Activated CD8-positive, alpha-beta memory T cell treated with anti-CD3 and anti-CD28 coated beads, Interleukin-2, amount 10 ng/mL, durations not matched to agents 7 days and 5 days (primary cell): ENCODE results near the gene KMT5B. TPM values are rescaled to one million over a fixed set of nuclear protein-coding genes. Genes with fewer than 3 reads are reported as not detected.

Experiments used
- ATAC-seq: fragments of 150-1000 bp; cut with Tn5 transposase; one replicate; pipeline ENCODE4 v1.10.0; 2021; ENCODE audit warnings: moderate library complexity
- CTCF ChIA-PET: fragments of 350-600 bp; sonication (Branson Sonifier 250); formaldehyde crosslinking; loops from one replicate; lab custom pipeline; 2021; ENCODE audit warnings: antibody characterized with exemption; lab: Charles Lee
- DNase-seq: peaks from one replicate; pipeline ENCODE4 v3.0.0-alpha.2; 2020
- H3K27ac Mint-ChIP-seq: one replicate; pipeline ENCODE4 v1.8.0; 2021; ENCODE audit warnings: mild to moderate bottlenecking, mixed read lengths
- H3K27me3 Mint-ChIP-seq: one replicate; pipeline ENCODE4 v1.8.0; 2021; ENCODE audit warnings: mixed read lengths
- H3K36me3 Mint-ChIP-seq: one replicate; pipeline ENCODE4 v1.8.0; 2021; ENCODE audit warnings: mild to moderate bottlenecking, mixed read lengths
- H3K4me1 Mint-ChIP-seq: one replicate; pipeline ENCODE4 v1.8.0; 2021; ENCODE audit warnings: mixed read lengths
- H3K4me3 Mint-ChIP-seq: one replicate; pipeline ENCODE4 v1.8.0; 2021; ENCODE audit warnings: mild to moderate bottlenecking, moderate library complexity, mixed read lengths
- H3K9me3 Mint-ChIP-seq: one replicate; pipeline ENCODE4 v1.8.0; 2022; ENCODE audit warnings: low read depth, mixed read lengths
- total RNA-seq, 2 experiments: library from RNA; stranded (reverse); gene quantifications; one replicate each; pipeline ENCODE4 v1.2.3, GENCODE V29; 2021

Gene KMT5B
- total RNA-seq, 2 experiments from 2014 or later: 15.1 to 20.3 TPM

DNA sequence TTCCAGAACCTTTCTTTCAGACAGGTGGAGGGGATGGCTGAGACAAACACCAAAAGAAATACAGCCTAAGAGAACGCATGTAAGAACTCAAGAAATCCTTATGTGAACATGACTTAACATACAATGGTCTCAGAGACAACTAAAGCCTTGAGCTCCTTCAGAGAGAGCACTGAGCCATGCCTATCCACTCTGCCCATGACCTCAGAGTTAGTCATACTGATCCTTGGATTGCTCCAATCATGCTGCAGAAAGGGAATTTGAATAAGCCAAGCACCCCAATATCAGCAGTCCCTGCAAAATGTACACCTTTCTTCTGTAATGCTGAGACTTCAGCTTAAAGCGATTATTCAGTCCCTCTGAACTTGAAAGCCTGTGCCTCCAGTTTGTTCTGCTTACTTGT lies 48.7 kb downstream of the KMT5B start:
- ATAC-seq (no peak), DNase-seq (no peak)
- Mint-ChIP-seq H3K9me3 (no peaks in the 10 kb centered on the region), H3K36me3 (peaks cover 7% of the 10 kb centered on the region), H3K27ac (no peak overlapping the region), H3K4me1 (no peaks in the 10 kb centered on the region), H3K27me3 (no peaks in the 10 kb centered on the region), H3K4me3 (no peak overlapping the region)
- CTCF ChIA-PET: no interaction called here

- no peaks in the 10 kb centered on the region for H3K9me3 Mint-ChIP-seq
- H3K36me3 Mint-ChIP-seq: peaks cover 5% of the 10 kb centered on the region
- H3K27me3 Mint-ChIP-seq: no peaks in the 10 kb centered on the region
- CTCF ChIA-PET: interaction anchor here (1.0 kb wide), 1 partner anchor 133 kb away, joined by 3 read pairs; no protein-coding TSS in a partner anchor
- H3K4me3 Mint-ChIP-seq: no peak overlapping the region
- H3K27ac Mint-ChIP-seq: no peak overlapping the region
- no peak for ATAC-seq
- no peaks in the 10 kb centered on the region for H3K4me1 Mint-ChIP-seq
- DNase-seq: no peak
Observed at GRCh38 chr11:68163691-68164090, 49.4 kb downstream of the KMT5B start.

DNA sequence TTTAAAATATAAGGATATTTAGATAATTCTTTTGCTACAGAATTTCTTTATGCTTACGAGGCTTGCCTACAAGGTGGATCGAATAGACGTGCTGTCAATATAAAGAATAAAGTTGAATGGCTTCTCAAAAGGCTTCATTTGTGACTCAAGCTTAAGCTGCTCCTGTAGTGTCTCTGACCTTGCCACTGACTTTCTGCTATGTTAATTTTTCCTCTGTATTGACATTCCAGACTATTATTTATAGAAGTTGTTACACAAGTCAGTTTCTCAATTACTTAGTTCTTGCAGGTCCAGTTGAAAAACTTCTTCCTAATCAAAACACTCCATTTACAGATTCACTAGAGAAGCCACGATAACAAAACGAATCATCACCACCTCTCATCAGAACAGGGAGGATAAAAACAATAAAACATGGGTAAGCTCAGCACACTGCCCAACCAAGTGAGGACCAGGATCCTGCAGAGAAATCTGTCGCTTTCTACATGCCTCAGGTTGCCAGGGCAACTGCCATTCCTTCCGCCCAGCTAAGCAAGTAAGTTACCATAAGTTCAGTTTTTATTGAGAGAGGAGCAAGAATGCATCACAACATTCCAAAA lies 52.9 kb downstream of the KMT5B start:
- H3K27ac Mint-ChIP-seq: no peak overlapping the region
- DNase-seq: no peak
- CTCF ChIA-PET: no interaction called here
- no peaks in the 10 kb centered on the region for H3K9me3 Mint-ChIP-seq
- no peak overlapping the region for H3K4me3 Mint-ChIP-seq
- no peaks in the 10 kb centered on the region for H3K36me3 Mint-ChIP-seq
- no peak for ATAC-seq
- no peaks in the 10 kb centered on the region for H3K27me3 Mint-ChIP-seq
- H3K4me1 Mint-ChIP-seq: no peaks in the 10 kb centered on the region

DNA sequence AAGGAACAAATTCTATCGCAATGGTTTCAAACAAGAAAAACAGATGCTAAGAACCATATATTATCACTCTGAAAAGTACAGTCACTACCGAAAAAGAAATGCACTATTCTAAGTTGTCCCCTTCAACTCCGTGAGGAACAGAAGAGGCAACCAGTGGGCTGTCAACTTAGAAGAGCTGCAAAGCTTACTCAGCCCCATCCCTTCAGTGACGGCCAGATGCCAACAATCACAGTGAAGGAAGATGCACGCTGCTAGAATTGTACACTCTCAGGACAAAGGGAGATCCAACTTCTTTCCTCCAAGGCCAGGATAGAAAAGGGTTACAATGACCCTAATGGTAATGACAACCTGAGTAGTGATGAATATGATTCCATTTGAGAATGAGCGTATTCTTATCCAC lies 53.4 kb downstream of the KMT5B start:
- DNase-seq: no peak
- ATAC-seq: no peak
- H3K36me3 Mint-ChIP-seq: no peaks in the 10 kb centered on the region
- CTCF ChIA-PET: no interaction called here
- no peak overlapping the region for H3K4me3 Mint-ChIP-seq
- H3K9me3 Mint-ChIP-seq: no peaks in the 10 kb centered on the region
- H3K27me3 Mint-ChIP-seq: no peaks in the 10 kb centered on the region
- no peaks in the 10 kb centered on the region for H3K4me1 Mint-ChIP-seq
- H3K27ac Mint-ChIP-seq: no peak overlapping the region

GRCh38 chr11:68159161-68159560 lies 53.9 kb downstream of the KMT5B start:
- H3K4me1 Mint-ChIP-seq: no peaks in the 10 kb centered on the region
- H3K27me3 Mint-ChIP-seq: no peaks in the 10 kb centered on the region
- H3K36me3 Mint-ChIP-seq: no peaks in the 10 kb centered on the region
- ATAC-seq: no peak
- H3K27ac Mint-ChIP-seq: no peak overlapping the region
- CTCF ChIA-PET: no interaction called here
- no peak overlapping the region for H3K4me3 Mint-ChIP-seq
- no peaks in the 10 kb centered on the region for H3K9me3 Mint-ChIP-seq
- no peak for DNase-seq

- H3K27me3 Mint-ChIP-seq: no peaks in the 10 kb centered on the region
- no peaks in the 10 kb centered on the region for H3K4me1 Mint-ChIP-seq
- H3K36me3 Mint-ChIP-seq: no peaks in the 10 kb centered on the region
- H3K4me3 Mint-ChIP-seq: no peak overlapping the region
- no peak overlapping the region for H3K27ac Mint-ChIP-seq
- ATAC-seq (no peak), DNase-seq (no peak)
- CTCF ChIA-PET: no interaction called here
- no peaks in the 10 kb centered on the region for H3K9me3 Mint-ChIP-seq
Observed at GRCh38 chr11:68158580-68158979, 54.5 kb downstream of the KMT5B start.

GRCh38 chr11:68153742-68154141 lies 59.4 kb downstream of the KMT5B start:
- CTCF ChIA-PET: interaction anchor here (0.9 kb wide), 1 partner anchor 21 kb away, joined by 3 read pairs; no protein-coding TSS in a partner anchor
- ATAC-seq: no peak
- DNase-seq: no peak
- Mint-ChIP-seq H3K4me1 (no peaks in the 10 kb centered on the region), H3K27me3 (no peaks in the 10 kb centered on the region), H3K27ac (no peak overlapping the region), H3K9me3 (no peaks in the 10 kb centered on the region), H3K4me3 (no peak overlapping the region), H3K36me3 (no peaks in the 10 kb centered on the region)

DNA sequence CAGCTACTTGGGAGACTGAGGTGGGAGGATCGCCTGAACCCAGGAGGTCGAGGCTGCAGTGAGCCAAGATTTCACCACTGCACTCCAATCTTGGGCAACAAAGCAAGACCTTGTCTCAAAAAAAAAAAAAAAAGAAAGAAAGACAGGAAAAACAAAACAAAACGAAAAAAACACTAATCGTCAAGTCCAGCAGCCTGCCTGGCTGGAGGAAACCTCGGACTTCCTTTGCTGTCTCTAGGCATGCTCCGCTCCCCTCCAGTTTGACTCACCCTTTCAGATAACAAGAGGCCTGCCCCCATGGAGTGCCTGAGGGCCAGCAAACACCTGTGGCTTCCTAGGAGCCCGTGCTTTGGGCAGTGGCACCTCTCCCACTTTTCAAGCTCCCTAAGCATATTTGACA lies 63.1 kb downstream of the KMT5B start:
- no peaks in the 10 kb centered on the region for H3K27me3 Mint-ChIP-seq
- CTCF ChIA-PET: interaction anchor here (0.7 kb wide), 1 partner anchor 48 kb away, joined by 3 read pairs; no protein-coding TSS in a partner anchor
- no peaks in the 10 kb centered on the region for H3K4me1 Mint-ChIP-seq
- ATAC-seq (no peak), DNase-seq (no peak)
- H3K9me3 Mint-ChIP-seq: no peaks in the 10 kb centered on the region
- no peaks in the 10 kb centered on the region for H3K36me3 Mint-ChIP-seq
- no peak overlapping the region for H3K4me3 Mint-ChIP-seq
- no peak overlapping the region for H3K27ac Mint-ChIP-seq

DNA sequence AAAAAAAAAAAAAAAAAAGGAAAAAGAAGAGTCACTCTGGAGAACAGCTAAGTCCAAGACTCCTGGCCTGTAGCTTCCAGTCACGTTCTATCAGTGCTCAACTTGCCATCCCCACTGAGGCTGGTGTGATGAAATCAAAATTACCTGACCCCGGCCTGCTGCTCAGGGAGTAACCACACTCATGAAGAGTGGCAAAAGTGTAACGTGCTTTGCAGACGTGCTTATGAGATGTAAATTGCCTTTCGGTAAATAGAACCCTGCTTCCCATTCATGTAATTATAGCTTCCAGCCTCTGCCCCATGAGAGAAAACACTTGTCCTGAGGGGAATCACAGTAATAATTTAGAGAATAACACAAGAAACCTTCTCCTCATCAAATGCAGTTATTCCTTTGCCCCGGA lies 63.7 kb downstream of the KMT5B start:
- H3K9me3 Mint-ChIP-seq: no peaks in the 10 kb centered on the region
- no peaks in the 10 kb centered on the region for H3K27me3 Mint-ChIP-seq
- no peak overlapping the region for H3K27ac Mint-ChIP-seq
- CTCF ChIA-PET: no interaction called here
- DNase-seq: no peak
- H3K4me3 Mint-ChIP-seq: no peak overlapping the region
- ATAC-seq: no peak
- peaks cover 4% of the 10 kb centered on the region for H3K4me1 Mint-ChIP-seq
- H3K36me3 Mint-ChIP-seq: no peaks in the 10 kb centered on the region

DNA sequence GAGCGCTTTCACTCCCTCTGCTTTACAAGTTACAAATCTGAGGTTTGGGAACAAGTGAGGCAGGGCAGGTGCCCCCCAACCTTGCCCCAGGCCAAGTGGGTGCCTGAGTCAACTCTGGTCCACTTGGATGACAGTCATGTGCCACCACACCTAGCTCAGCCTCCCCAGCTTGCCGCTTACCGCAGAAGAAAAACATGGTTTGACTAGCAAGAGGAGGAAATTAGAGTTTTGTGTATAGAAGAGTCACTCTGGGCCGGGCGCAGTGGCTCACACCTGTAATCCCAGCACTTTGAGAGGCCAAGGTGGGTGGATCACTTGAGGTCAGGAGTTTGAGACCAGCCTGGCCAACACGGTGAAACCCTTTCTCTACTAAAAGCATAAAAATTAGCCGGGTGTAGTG lies 64.2 kb downstream of the KMT5B start:
- DNase-seq (no peak), ATAC-seq (no peak)
- peaks cover 4% of the 10 kb centered on the region for H3K4me1 Mint-ChIP-seq
- no peak overlapping the region for H3K4me3 Mint-ChIP-seq
- no peaks in the 10 kb centered on the region for H3K36me3 Mint-ChIP-seq
- no peaks in the 10 kb centered on the region for H3K9me3 Mint-ChIP-seq
- no peaks in the 10 kb centered on the region for H3K27me3 Mint-ChIP-seq
- CTCF ChIA-PET: no interaction called here
- no peak overlapping the region for H3K27ac Mint-ChIP-seq

GRCh38 chr11:68148071-68148805 lies 64.9 kb downstream of the KMT5B start:
- peaks cover 4% of the 10 kb centered on the region for H3K4me1 Mint-ChIP-seq
- H3K9me3 Mint-ChIP-seq: no peaks in the 10 kb centered on the region
- no peaks in the 10 kb centered on the region for H3K36me3 Mint-ChIP-seq
- CTCF ChIA-PET: no interaction called here
- H3K27ac Mint-ChIP-seq: no peak overlapping the region
- DNase-seq (no peak), ATAC-seq (no peak)
- H3K27me3 Mint-ChIP-seq: no peaks in the 10 kb centered on the region
- no peak overlapping the region for H3K4me3 Mint-ChIP-seq

GRCh38 chr11:68146704-68147474 lies 66.2 kb downstream of the KMT5B start:
- ATAC-seq (no peak), DNase-seq (no peak)
- Mint-ChIP-seq H3K4me3 (no peak overlapping the region), H3K4me1 (peaks cover 12% of the 10 kb centered on the region), H3K9me3 (no peaks in the 10 kb centered on the region), H3K36me3 (no peaks in the 10 kb centered on the region), H3K27me3 (no peaks in the 10 kb centered on the region), H3K27ac (no peak overlapping the region)
- CTCF ChIA-PET: no interaction called here

DNA sequence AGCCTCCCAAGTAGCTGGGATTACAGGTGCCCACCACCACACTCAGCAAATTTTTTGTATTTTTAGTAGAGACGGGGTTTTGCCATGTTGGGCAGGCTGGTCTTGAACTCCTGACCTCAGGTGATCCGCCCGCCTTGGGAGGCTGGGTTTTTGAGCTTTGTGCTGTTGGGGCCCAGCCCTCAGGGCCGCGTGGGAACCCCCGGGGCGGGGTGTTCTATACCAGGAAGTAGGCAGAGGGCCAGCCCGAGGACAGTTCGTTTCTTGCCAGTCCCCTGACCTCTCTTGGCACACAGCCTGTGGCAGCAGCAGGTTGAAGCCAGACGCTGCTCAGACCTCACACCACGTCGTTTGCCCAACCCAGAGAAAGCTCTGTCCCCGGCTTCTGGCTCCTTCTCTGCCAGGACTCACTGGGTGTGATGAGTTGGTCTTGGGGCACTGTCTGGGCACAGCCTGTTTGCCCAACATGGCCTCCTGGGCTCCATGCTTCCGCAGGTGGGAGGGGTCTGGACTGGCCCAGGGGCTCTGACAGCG lies 67.0 kb downstream of the KMT5B start:
- CTCF ChIA-PET: no interaction called here
- Mint-ChIP-seq H3K27me3 (no peaks in the 10 kb centered on the region), H3K27ac (no peak overlapping the region), H3K36me3 (no peaks in the 10 kb centered on the region), H3K4me3 (no peak overlapping the region), H3K9me3 (no peaks in the 10 kb centered on the region), H3K4me1 (peaks cover 16% of the 10 kb centered on the region)
- no peak for DNase-seq
- no peak for ATAC-seq
